ENCODE measurements around the gene GLI3. TPM values are rescaled to one million over a fixed set of nuclear protein-coding genes. Genes with fewer than 3 reads are reported as not detected.

Gene GLI3
- total RNA-seq, 4 donors from 2014 or later: 8.6 to 12.6 (median 8.7) TPM

DNA sequence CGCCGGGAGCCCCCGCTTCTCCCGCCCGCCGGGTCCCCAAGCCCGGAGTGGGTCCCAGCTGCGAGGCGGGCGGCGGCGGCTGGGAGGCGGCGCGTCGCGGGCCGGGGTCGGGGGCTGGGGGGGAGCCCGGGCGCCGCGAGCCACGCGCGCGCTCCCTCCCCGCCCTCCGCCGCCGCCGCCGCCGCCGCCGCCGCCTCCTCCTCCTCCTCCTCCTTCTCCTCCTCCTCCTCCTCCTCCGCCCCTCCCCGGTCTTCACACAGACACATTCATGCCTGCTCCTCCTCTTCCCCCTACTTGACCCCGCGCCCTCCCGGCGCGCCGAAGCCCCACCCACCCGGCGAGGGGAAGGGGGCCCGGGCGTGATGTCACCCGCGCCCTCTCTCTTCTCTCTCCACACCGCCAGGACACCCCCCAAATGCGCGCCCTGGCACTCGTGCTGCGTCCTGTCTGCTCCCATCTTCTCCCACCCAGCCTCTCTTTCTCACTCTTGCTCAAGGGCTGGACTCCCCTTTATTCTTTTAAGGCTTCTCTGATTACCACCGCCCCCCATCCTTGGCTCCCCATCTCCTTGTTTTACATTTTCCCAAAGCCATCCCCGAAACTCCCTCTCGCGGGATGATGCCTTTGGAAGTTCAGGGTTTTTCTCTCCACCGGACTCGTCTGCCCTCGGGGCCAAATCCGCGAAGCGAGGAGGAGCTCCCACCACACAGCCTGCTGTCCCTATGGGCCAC, 967 bp upstream of the GLI3 start:
- H3K36me3 ChIP-seq: no peaks in the 10 kb centered on the region
- TF ChIP-seq POLR2A (IDR thresholded peaks at IDR 0.05) (peak in 1 of 2 donors; percentile 7), EP300 (IDR thresholded peaks at IDR 0.05) (no peak), CTCF (IDR thresholded peaks at IDR 0.05) (no peak)
- H3K4me1 ChIP-seq: peaks cover 0 to 38% (median 17%) of the 10 kb centered on the region in 4 donors
- H3K4me3 ChIP-seq: peak overlapping the region; percentile 64 to 82 (median 65)
- DNase-seq (ENCODE audit: low spot score in 2 of 2): peak; percentile 63 to 81
- WGBS, 2 donors: 2 to 4% methylated on average over 49 to 61 of the region's 66 CpGs
- peak overlapping the region; percentile 84 to 98 (median 90) for H3K27ac ChIP-seq
- H3K27me3 ChIP-seq: no peaks in the 10 kb centered on the region
- H3K9me3 ChIP-seq: no peaks in the 10 kb centered on the region

DNA sequence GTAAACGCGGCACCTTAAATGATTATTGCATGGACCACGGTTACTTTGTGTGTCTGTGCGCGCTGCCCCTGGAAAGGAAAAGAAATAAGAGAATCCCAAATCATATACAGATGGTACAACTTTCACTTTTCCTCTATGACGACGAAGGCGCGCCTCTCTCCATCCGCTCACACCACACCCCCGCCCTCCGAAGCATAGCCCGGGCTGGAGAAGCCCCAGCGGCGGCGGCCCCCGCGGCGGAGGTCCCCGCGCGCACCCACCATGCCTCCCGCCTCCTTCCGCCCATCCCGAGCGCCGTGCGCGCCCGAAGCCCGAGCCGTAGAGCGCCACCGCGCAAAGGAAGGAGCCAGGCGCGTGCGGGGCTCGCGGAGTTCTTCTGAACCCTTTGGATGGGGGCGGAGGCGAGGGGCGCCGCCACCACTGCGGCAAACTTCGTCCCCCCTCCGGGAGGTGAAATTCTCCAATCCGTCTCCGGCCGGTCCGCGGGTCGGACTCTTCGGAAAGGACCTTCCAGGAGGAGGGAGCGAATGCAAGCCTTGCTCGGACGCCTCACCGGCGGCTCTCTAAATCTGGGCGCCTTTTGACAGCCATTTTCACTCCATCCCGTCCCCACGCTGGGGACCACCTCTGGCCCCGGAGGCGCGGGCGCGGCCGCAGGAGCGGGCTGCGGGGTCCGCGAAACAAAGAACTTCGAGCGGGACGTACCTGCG, 588 bp downstream of the GLI3 start:
- no peaks in the 10 kb centered on the region for H3K27me3 ChIP-seq
- no peaks in the 10 kb centered on the region for H3K9me3 ChIP-seq
- H3K27ac ChIP-seq: peak overlapping the region; percentile 79 to 98 (median 88)
- peaks cover 0 to 54% (median 23%) of the 10 kb centered on the region in 4 donors for H3K4me1 ChIP-seq
- WGBS, 2 donors: 1% methylated on average over 30 to 70 of the region's 76 CpGs
- peak in 1 of 2 donors; percentile 37 for DNase-seq (ENCODE audit: low spot score in 2 of 2)
- TF ChIP-seq EP300 (IDR thresholded peaks at IDR 0.05) (peak in 1 of 2 donors; percentile 72), POLR2A (IDR thresholded peaks at IDR 0.05) (peak in 1 of 2 donors; percentile 55), CTCF (IDR thresholded peaks at IDR 0.05) (no peak)
- H3K4me3 ChIP-seq: peak overlapping the region; percentile 64 to 82 (median 68)
- no peaks in the 10 kb centered on the region for H3K36me3 ChIP-seq

DNA sequence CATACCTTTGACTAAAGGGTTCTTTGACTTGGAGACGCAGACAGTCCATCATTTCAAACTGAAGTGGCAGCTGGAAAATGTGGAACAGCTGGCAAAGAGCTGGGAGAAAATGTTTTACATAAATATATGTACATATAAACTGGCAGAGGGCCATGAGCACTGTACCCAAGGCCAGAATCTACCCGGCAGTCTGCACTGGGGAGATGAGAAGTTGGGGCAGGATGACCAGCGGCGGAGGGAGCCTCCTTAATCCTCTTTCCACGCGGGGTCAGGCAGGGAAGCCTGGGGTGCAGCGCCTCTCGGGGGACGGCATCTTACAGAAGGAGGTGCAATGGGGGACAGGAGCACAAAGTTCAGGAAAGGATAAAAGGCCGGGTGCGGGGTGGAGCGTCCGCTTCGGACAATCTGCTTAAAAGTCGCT, 1.3 kb downstream of the GLI3 start:
- Histone ChIP-seq H3K9me3 (no peaks in the 10 kb centered on the region), H3K27ac (peak overlapping the region; percentile 79 to 98 (median 88)), H3K4me1 (peaks cover 0 to 57% (median 24%) of the 10 kb centered on the region in 4 donors), H3K27me3 (no peaks in the 10 kb centered on the region), H3K4me3 (peak overlapping the region; percentile 64 to 82 (median 68)), H3K36me3 (no peaks in the 10 kb centered on the region)
- WGBS, 2 donors: 8 to 14% methylated on average over 15 of the region's 15 CpGs
- DNase-seq (ENCODE audit: low spot score in 2 of 2): no peak
- TF ChIP-seq POLR2A (IDR thresholded peaks at IDR 0.05) (no peak), CTCF (IDR thresholded peaks at IDR 0.05) (no peak), EP300 (IDR thresholded peaks at IDR 0.05) (no peak)

- Histone ChIP-seq H3K36me3 (no peaks in the 10 kb centered on the region), H3K27me3 (no peaks in the 10 kb centered on the region), H3K4me3 (no peak overlapping the region), H3K27ac (peak overlapping the region in 1 of 4 donors; percentile 15), H3K9me3 (no peaks in the 10 kb centered on the region), H3K4me1 (peaks cover 0 to 57% (median 24%) of the 10 kb centered on the region in 4 donors)
- no peak for TF ChIP-seq EP300 (IDR thresholded peaks at IDR 0.05)
- no peak for TF ChIP-seq POLR2A (IDR thresholded peaks at IDR 0.05)
- TF ChIP-seq CTCF (IDR thresholded peaks at IDR 0.05): no peak
- 71 to 76% methylated on average over 3 of the region's 3 CpGs for WGBS, 2 donors
- no peak for DNase-seq (ENCODE audit: low spot score in 2 of 2)
These were observed 2.3 kb downstream of the GLI3 start for GRCh38 chr7:42234736-42235135.

Measured in tibial nerve (tissue), 4 donors.